GM23248 (cell line): ENCODE data around the gene UBE2V1.

Experiments
- EZH2 ChIP-seq: fragments of 200-600 bp; sonication (generic); IDR thresholded peaks from 2 replicates; pipeline ENCODE4 v1.6.1; 2018; ENCODE audit warnings: antibody characterized with exemption, mild to moderate bottlenecking; ENCODE audit not compliant: insufficient read depth, poor library complexity, severe bottlenecking
- EZH2phosphoT487 ChIP-seq: fragments of 200-600 bp; sonication (generic); IDR thresholded peaks from 2 replicates; pipeline ENCODE4 v1.6.1; 2018; ENCODE audit warnings: antibody characterized with exemption, moderate library complexity, mild to moderate bottlenecking, low read depth; ENCODE audit not compliant: insufficient read depth

GRCh38 chr20:50101887-50102286 is 11.1 kb downstream of the UBE2V1 start:
- TF ChIP-seq EZH2: no peak
- TF ChIP-seq EZH2phosphoT487: no peak
